Erythroblast (primary cell): ENCODE results near the gene GAPDHS.

Source experiments
- GATA1 ChIP-seq: IDR thresholded peaks from 2 replicates; pipeline ENCODE4 v1.6.1; 2011; ENCODE audit warnings: low read depth, mild to moderate bottlenecking, control low read depth, low read length, moderate library complexity
- POLR2A ChIP-seq: IDR thresholded peaks from 2 replicates; pipeline ENCODE4 v1.6.1; 2011; ENCODE audit warnings: mild to moderate bottlenecking, low read length

- no peak for TF ChIP-seq POLR2A
- TF ChIP-seq GATA1 = no peak
Measured at GRCh38 chr19:35540356-35540927, 7.2 kb downstream of the GAPDHS start.
